ENCODE measurements around the gene RERE. TPM values are rescaled to one million over a fixed set of nuclear protein-coding genes. Genes with fewer than 3 reads are reported as not detected.

RERE gene
- total RNA-seq, 1 experiment from 2014 or later: 73.4 TPM

DNA sequence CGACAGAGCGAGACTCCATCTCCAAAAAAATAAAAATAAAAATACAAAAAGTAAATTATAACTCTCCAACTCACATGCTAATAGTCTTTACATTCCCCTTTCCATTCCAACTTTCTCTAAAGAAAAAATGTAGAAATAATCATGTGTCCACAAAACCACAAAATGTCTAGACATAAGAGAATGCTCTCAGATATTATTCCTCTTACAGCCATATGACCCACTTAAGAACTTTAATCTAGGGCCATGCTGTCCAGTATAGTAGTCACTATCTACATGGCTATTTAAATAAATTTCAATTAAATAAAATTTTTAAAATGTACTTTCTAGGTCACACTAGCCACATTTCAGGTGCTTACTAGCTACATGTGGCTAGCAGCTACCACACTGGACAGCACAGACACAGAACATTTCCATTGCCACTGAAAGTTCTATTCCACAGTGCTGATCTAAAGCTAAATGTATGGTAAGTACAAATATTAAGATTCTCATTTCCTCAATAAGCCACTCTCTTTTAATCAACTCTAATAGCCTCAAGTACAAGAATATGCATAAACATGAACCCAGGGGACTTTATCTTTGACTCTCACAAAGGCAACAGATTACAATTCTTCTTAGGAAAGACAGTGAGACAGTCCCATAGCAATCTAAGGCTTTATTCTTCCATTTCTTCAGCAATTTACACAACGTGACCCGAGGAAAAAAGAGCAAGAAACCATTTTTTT, 138.6 kb downstream of the RERE start:
- no peak overlapping the region for H3K4me3 ChIP-seq
- intact Hi-C loops (cut with micrococcal nuclease; ENCODE audit: unreplicated experiment): no loop called here
- H3K27me3 ChIP-seq (ENCODE audit: insufficient read depth, low read depth): no peaks in the 10 kb centered on the region
- no peak for DNase-seq
- TF ChIP-seq CTCF (conservative IDR thresholded peaks at IDR 0.05) (no peak), EZH2 (IDR thresholded peaks at IDR 0.05; ENCODE audit: low read depth) (no peak)
- H3F3A ChIP-seq (ENCODE audit: insufficient read depth, low read depth): no peaks in the 10 kb centered on the region
- BruUV-seq (replicated peaks): no TSS peak
- no peak overlapping the region for H2AFZ ChIP-seq
- H3K79me2 ChIP-seq (ENCODE audit: low read depth): peaks cover 88% of the 10 kb centered on the region
- H3K9me2 ChIP-seq (ENCODE audit: insufficient read depth): no peaks in the 10 kb centered on the region
- no peaks in the 10 kb centered on the region for H3K36me3 ChIP-seq (ENCODE audit: low read depth)
- CTCF ChIA-PET: no interaction called here
- peaks cover 23% of the 10 kb centered on the region for H3K4me1 ChIP-seq (replicated peaks; ENCODE audit: insufficient read depth)
- POLR2A ChIA-PET (ENCODE audit: unreplicated experiment): no interaction called here
- no peaks in the 10 kb centered on the region for H3K9me3 ChIP-seq (ENCODE audit: insufficient read depth, low read depth)
- peaks cover 17% of the 10 kb centered on the region for H4K20me1 ChIP-seq (ENCODE audit: insufficient read depth)
- H3K27ac ChIP-seq: no peak overlapping the region
- no peak overlapping the region for H3K4me2 ChIP-seq

DNA sequence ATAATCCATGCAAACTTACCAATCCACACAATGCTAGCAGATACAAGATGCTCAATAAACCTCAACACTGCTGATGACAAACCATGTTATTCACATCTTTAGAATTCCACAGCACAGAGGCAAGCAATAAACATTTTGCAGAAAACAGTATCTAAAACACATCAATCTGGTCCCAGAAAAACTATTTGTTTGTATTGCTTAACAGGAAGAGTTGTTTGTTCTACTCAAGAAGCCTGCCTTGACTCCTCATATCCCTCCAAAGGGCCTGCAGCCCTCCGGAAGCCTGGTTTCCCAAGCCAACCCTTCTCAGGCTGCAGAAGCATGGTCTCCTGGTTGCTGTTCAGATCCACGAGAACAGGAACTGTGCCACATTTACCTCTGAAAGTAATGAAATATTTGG, 139.7 kb downstream of the RERE start:
- H3K9me3 ChIP-seq (ENCODE audit: insufficient read depth, low read depth): no peaks in the 10 kb centered on the region
- POLR2A ChIA-PET (ENCODE audit: unreplicated experiment): no interaction called here
- H3K27ac ChIP-seq: no peak overlapping the region
- TF ChIP-seq EZH2 (IDR thresholded peaks at IDR 0.05; ENCODE audit: low read depth) (no peak), CTCF (conservative IDR thresholded peaks at IDR 0.05) (no peak)
- BruUV-seq (replicated peaks): no TSS peak
- H3K9me2 ChIP-seq (ENCODE audit: insufficient read depth): no peaks in the 10 kb centered on the region
- intact Hi-C loops (cut with micrococcal nuclease; ENCODE audit: unreplicated experiment): no loop called here
- CTCF ChIA-PET: no interaction called here
- no peaks in the 10 kb centered on the region for H3K27me3 ChIP-seq (ENCODE audit: insufficient read depth, low read depth)
- H3K4me3 ChIP-seq: no peak overlapping the region
- H3K36me3 ChIP-seq (ENCODE audit: low read depth): no peaks in the 10 kb centered on the region
- peaks cover 88% of the 10 kb centered on the region for H3K79me2 ChIP-seq (ENCODE audit: low read depth)
- H3F3A ChIP-seq (ENCODE audit: insufficient read depth, low read depth): no peaks in the 10 kb centered on the region
- no peak overlapping the region for H2AFZ ChIP-seq
- peaks cover 16% of the 10 kb centered on the region for H3K4me1 ChIP-seq (replicated peaks; ENCODE audit: insufficient read depth)
- peaks cover 9% of the 10 kb centered on the region for H4K20me1 ChIP-seq (ENCODE audit: insufficient read depth)
- H3K4me2 ChIP-seq: no peak overlapping the region
- DNase-seq: no peak

GRCh38 chr1:8676813-8677212, 140.6 kb downstream of the RERE start:
- DNase-seq: no peak
- no peak overlapping the region for H2AFZ ChIP-seq
- H3K27ac ChIP-seq: no peak overlapping the region
- H3F3A ChIP-seq (ENCODE audit: insufficient read depth, low read depth): no peaks in the 10 kb centered on the region
- H3K79me2 ChIP-seq (ENCODE audit: low read depth): peaks cover 85% of the 10 kb centered on the region
- BruUV-seq (replicated peaks): no TSS peak
- no peaks in the 10 kb centered on the region for H3K27me3 ChIP-seq (ENCODE audit: insufficient read depth, low read depth)
- no peaks in the 10 kb centered on the region for H3K36me3 ChIP-seq (ENCODE audit: low read depth)
- TF ChIP-seq CTCF (conservative IDR thresholded peaks at IDR 0.05): no peak
- no peak for TF ChIP-seq EZH2 (IDR thresholded peaks at IDR 0.05; ENCODE audit: low read depth)
- intact Hi-C loops (cut with micrococcal nuclease; ENCODE audit: unreplicated experiment): no loop called here
- ChIA-PET CTCF (no interaction called here), POLR2A (ENCODE audit: unreplicated experiment) (no interaction called here)
- no peaks in the 10 kb centered on the region for H3K9me3 ChIP-seq (ENCODE audit: insufficient read depth, low read depth)
- no peak overlapping the region for H3K4me2 ChIP-seq
- no peak overlapping the region for H3K4me3 ChIP-seq
- H4K20me1 ChIP-seq (ENCODE audit: insufficient read depth): peaks cover 13% of the 10 kb centered on the region
- no peaks in the 10 kb centered on the region for H3K9me2 ChIP-seq (ENCODE audit: insufficient read depth)
- H3K4me1 ChIP-seq (replicated peaks; ENCODE audit: insufficient read depth): peaks cover 10% of the 10 kb centered on the region

All from PC-9 (cell line).